Measurements from ENCODE around the gene TMEM213. TPM values are rescaled to one million over a fixed set of nuclear protein-coding genes. Genes with fewer than 3 reads are reported as not detected.
"Not testable (repeated sequence)": the region's sequence is repeated elsewhere in the genome, so short reads cannot be mapped to it uniquely, and the experiment has no call there.

TMEM213 gene
- total and polyA plus RNA-seq, 5 experiments from 2014 or later, result not detected

DNA sequence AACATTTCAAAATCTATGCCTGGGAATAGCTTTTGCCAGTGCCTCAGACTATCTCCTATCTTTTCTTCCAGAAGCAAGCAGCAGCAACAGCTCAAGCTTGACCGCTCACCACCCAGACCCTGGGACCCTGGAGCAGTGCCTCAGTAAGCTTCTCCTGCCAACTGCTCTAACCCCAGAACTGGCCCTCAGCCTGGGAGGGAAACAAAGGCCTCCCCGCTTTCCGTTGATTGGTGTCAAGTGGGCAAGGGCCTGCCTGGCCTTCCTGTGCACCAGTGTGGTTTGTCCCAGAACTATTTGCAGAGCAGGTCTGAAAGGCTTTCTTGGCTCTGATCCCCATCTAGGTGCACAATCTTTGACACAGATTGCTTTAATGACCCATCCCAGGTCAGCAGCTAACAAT, 3.5 kb downstream of the TMEM213 start:
- Mint-ChIP-seq H3K9me3 (peaks cover 0 to 6% (median 0%) of the 10 kb centered on the region in 9 donors), H3K4me1 (peaks cover 7 to 13% (median 10%) of the 10 kb centered on the region in 4 donors), H3K27ac (no peak overlapping the region), H3K27me3 (peaks cover 0 to 3% (median 0%) of the 10 kb centered on the region in 5 donors), H3K4me3 (no peak overlapping the region), H3K36me3 (no peaks in the 10 kb centered on the region)
- no peak for DNase-seq
- ATAC-seq, result no peak
- POLR2A ChIA-PET, result no interaction called here

DNA sequence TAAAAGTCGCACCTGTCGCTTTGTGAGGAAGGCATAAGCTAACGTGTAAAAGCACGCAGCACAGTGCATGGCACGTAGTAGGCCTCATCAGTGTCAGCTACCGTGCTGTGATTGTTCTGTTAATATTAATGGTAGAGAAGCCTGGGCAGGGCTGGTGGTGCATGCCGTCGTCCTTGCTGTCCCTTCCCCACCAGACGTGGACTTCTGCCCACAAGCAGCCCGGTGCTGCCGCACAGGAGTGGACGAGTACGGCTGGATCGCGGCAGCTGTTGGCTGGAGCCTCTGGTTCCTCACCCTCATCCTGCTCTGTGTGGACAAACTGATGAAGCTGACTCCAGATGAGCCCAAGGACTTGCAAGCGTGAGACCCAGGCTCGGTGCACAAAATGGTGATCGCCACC, 4.9 kb downstream of the TMEM213 start:
- H3K27ac Mint-ChIP-seq, result peak overlapping the region in 1 of 10 donors; percentile 80
- H3K27me3 Mint-ChIP-seq, result peaks cover 0 to 3% (median 0%) of the 10 kb centered on the region in 5 donors
- POLR2A ChIA-PET, result no interaction called here
- peaks cover 0 to 4% (median 0%) of the 10 kb centered on the region in 3 donors for H3K36me3 Mint-ChIP-seq
- no peak overlapping the region for H3K4me3 Mint-ChIP-seq
- ATAC-seq, result no peak
- H3K4me1 Mint-ChIP-seq, result peaks cover 4 to 7% (median 6%) of the 10 kb centered on the region in 4 donors
- peaks cover 0 to 4% (median 0%) of the 10 kb centered on the region in 9 donors for H3K9me3 Mint-ChIP-seq
- no peak for DNase-seq

DNA sequence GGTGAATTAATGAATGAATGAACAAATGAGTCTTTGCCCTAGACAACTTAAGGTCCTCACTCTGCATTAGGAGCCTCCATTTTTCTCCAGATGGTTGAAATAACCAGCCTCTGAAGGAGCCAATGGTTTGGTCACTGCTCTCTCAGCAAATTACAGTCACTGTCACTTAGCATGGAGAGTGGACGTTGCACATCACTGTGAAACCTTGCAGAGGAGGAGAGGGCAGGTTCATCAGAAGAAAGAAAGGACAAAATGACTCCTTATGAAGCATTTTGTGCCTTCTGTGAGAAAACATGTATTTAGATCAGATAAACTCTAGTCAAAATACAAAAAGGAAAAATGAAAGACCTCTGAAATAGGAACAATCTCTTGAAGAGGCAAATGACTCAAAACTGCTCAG, 6.8 kb downstream of the TMEM213 start:
- H3K9me3 Mint-ChIP-seq, result peaks cover 0 to 8% (median 0%) of the 10 kb centered on the region in 9 donors
- no peak overlapping the region for H3K4me3 Mint-ChIP-seq
- H3K27ac Mint-ChIP-seq, result peak overlapping the region in 1 of 10 donors; percentile 19
- no peaks in the 10 kb centered on the region for H3K27me3 Mint-ChIP-seq
- no peaks in the 10 kb centered on the region for H3K4me1 Mint-ChIP-seq
- ATAC-seq (no peak), DNase-seq (no peak)
- peaks cover 0 to 10% (median 4%) of the 10 kb centered on the region in 3 donors for H3K36me3 Mint-ChIP-seq
- POLR2A ChIA-PET, result no interaction called here

DNA sequence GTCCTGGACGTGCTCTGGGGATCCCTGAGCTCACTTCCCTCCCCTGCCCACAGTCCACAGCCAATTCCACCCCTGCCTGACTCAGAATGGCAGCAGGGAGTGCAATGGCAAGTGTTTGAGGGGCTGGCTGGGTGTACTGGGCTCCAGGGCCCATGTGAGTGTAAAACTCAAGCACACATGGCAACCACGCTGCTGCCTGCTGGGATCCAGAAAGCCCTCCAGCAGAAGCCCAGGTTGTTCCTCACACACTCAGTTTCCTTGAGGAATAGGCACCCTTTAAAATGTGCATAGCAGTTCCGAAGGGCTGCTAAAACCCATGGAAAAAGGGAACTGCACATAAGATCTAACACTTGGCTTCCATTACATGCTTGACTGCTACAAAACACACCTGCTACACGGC, 11.6 kb downstream of the TMEM213 start:
- ATAC-seq (no peak), DNase-seq (no peak)
- POLR2A ChIA-PET, result no interaction called here
- Mint-ChIP-seq H3K27ac (peak overlapping the region in 1 of 10 donors; percentile 38), H3K27me3 (no peaks in the 10 kb centered on the region), H3K9me3 (peaks cover 0 to 8% (median 0%) of the 10 kb centered on the region in 9 donors), H3K36me3 (peaks cover 0 to 10% (median 4%) of the 10 kb centered on the region in 3 donors), H3K4me3 (no peak overlapping the region), H3K4me1 (no peaks in the 10 kb centered on the region)

DNA sequence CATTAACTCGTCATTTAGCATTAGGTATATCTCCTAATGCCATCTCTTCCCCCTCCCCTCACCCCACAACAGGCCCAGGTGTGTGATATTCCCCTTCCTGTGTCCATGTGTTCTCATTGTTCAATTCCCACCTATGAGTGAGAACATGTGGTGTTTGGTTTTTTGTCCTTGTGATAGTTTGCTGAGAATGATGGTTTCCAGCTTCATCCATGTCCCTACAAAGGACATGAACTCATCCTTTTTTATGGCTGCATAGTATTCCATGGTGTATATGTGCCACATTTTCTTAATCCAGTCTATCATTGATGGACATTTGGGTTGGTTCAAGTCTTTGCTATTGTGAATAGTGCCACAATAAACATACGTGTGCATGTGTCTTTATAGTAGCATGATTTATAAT, 13.5 kb downstream of the TMEM213 start:
- H3K9me3 Mint-ChIP-seq, H3K4me3 Mint-ChIP-seq, H3K27me3 Mint-ChIP-seq, DNase-seq, POLR2A ChIA-PET, H3K27ac Mint-ChIP-seq, ATAC-seq, H3K4me1 Mint-ChIP-seq: not testable (repeated sequence)
- H3K36me3 Mint-ChIP-seq, result peaks cover 0 to 10% (median 4%) of the 10 kb centered on the region in 3 donors

DNA sequence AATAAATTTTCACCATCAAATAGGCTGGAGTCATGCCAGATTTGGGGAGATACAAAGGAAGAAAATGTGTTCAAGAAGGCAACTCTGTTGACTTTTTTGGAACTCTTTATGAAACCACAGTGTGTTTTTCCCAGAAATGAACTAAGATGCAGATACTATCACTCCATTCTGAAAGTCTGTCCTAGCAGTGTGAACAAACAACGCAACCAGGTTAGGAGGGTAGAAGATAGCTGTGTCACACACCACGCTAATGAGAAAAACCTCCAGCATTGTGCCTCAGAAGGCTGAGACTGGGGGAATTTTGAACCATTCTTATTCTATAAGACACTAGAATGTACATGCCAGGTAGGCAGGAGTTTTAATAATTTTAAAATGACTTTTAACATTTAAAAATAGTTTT, 16.2 kb downstream of the TMEM213 start:
- H3K9me3 Mint-ChIP-seq, result peaks cover 0 to 6% (median 0%) of the 10 kb centered on the region in 9 donors
- H3K36me3 Mint-ChIP-seq, result no peaks in the 10 kb centered on the region
- no peaks in the 10 kb centered on the region for H3K4me1 Mint-ChIP-seq
- H3K27ac Mint-ChIP-seq, result no peak overlapping the region
- H3K27me3 Mint-ChIP-seq, result no peaks in the 10 kb centered on the region
- no peak overlapping the region for H3K4me3 Mint-ChIP-seq
- DNase-seq (no peak), ATAC-seq (no peak)
- POLR2A ChIA-PET, result no interaction called here

DNA sequence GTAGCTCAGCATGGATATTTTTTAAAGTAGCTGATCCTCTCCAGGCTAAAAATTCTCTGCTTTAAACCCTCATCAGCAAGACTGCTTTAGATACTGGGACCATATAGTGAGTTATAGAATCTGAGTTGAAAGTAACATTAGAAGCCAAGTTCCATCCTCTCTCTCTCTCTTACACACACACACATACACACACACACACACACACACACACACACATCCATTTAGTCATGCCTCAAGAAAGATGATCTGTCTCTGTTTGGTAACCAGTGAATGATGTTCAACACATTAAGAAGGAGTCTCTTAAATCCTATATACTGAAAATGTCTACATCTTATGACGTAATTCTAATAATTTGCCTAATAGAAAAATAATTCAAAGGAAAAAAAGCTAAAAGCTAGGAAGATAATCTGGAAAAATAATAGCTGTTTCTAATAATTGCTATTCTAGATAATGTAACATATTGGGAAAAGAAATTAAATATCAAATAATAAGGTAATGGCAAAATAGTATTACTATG, 17.1 kb downstream of the TMEM213 start:
- Mint-ChIP-seq H3K27ac (no peak overlapping the region), H3K4me3 (no peak overlapping the region), H3K36me3 (no peaks in the 10 kb centered on the region), H3K9me3 (peaks cover 0 to 12% (median 0%) of the 10 kb centered on the region in 9 donors), H3K4me1 (no peaks in the 10 kb centered on the region), H3K27me3 (no peaks in the 10 kb centered on the region)
- DNase-seq (no peak), ATAC-seq (no peak)
- POLR2A ChIA-PET, result no interaction called here

DNA sequence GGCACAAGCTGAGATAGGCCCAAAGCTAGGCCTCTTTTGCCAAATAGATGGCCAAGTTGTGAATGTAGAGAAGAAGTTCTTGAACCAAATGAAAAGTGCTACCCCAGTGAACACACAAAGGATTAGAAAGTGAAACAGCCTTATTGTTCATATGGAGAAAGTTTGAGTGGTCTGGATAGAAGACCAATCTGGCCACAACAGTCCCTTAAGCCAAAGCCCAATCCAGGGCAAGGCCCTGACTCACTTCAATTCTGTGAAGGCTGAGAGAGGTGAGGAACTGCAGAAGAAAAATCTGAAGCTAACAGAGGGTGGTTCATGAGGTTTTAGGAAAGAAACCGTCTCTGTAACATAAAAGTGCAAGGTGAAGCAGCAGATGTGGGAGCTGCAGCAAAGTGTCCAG, 18.9 kb downstream of the TMEM213 start:
- no peak overlapping the region for H3K27ac Mint-ChIP-seq
- ATAC-seq (no peak), DNase-seq (no peak)
- H3K36me3 Mint-ChIP-seq, result no peaks in the 10 kb centered on the region
- peaks cover 0 to 12% (median 0%) of the 10 kb centered on the region in 9 donors for H3K9me3 Mint-ChIP-seq
- POLR2A ChIA-PET, result no interaction called here
- H3K27me3 Mint-ChIP-seq, result no peaks in the 10 kb centered on the region
- no peak overlapping the region for H3K4me3 Mint-ChIP-seq
- no peaks in the 10 kb centered on the region for H3K4me1 Mint-ChIP-seq

DNA sequence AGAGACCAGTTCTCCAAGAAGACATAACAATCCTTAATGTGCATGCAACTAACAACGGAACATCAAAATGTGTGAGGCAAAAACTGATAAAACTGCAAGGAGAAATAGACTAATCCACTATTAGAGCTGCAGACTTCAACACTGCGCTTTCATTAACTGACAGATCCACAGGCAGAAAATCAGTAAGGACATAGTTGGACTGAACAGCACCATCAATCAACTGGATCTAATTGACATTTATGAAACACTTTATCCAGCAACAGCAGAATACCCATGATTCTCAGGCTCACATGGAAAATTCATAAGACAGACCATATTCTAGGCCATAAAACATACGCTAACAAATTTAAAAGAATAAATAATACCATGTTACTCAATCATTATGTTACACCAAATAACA, 21.8 kb downstream of the TMEM213 start:
- Mint-ChIP-seq H3K9me3 (peaks cover 0 to 12% (median 0%) of the 10 kb centered on the region in 9 donors), H3K4me1 (no peaks in the 10 kb centered on the region), H3K36me3 (no peaks in the 10 kb centered on the region), H3K4me3 (no peak overlapping the region), H3K27ac (no peak overlapping the region), H3K27me3 (no peaks in the 10 kb centered on the region)
- POLR2A ChIA-PET, result no interaction called here
- DNase-seq (no peak), ATAC-seq (no peak)

DNA sequence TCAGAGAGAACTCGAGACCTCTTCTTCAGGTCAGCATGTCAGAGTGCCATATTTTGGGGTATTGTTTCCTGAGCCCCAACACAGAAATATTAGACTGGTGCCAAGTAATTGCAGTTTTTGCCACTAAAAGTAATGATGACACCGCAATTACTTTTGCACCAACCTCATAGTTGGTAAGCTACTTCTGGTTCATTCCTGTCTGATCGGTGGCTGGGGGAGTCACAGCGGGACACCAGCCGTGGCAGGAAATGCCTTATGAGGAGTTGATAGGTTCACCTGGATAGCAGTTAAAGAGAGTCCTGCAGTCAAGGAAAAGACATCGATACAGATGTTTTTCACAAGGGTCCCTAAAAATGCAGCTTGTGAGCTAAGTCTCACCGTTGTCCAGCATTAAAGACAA, 24.1 kb downstream of the TMEM213 start:
- no peak overlapping the region for H3K27ac Mint-ChIP-seq
- no peak for ATAC-seq
- POLR2A ChIA-PET, result interaction anchor here (0.5 kb wide), 1 partner anchor 780 kb away, joined by 5 read pairs; no protein-coding TSS in a partner anchor

DNA sequence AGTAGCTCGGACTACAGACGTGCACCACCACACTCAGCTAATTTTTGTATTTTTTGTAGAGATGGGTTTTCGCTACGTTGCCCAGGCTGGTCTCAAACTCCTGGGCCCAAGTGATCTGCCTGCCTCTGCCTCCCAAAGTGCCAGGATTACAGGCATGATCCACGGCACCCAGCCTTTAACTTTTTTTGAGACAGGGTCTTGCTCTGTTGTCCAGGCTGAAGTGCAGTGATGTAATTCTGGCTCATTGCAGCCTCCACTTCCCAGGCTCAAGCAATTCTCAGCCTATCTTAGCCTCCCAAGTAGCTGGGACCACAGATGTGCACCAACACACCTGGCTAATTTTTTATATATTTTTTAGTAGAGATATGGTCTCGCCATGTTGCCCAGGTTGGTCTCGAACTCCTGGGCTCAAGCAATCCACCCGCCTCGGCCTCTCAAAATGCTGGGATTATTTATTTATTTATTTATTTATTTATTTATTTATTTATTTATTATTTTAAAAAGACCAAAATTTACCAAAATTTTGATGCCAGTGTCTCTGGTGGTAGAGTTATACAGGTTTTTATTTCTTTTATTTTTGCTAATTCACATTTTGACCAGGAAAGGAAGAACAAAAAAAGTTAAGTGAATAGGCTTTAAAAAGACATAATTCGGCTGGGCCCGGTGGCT, 25.2 kb downstream of the TMEM213 start:
- ATAC-seq (no peak), DNase-seq (no peak)
- H3K9me3 Mint-ChIP-seq, result peaks cover 0 to 12% (median 2%) of the 10 kb centered on the region in 9 donors
- H3K27ac Mint-ChIP-seq, result no peak overlapping the region
- H3K4me3 Mint-ChIP-seq, result no peak overlapping the region
- H3K4me1 Mint-ChIP-seq, result peaks cover 0 to 6% (median 1%) of the 10 kb centered on the region in 4 donors
- POLR2A ChIA-PET, result no interaction called here
- H3K27me3 Mint-ChIP-seq, result peaks cover 0 to 7% (median 0%) of the 10 kb centered on the region in 5 donors
- H3K36me3 Mint-ChIP-seq, result peaks cover 0 to 5% (median 0%) of the 10 kb centered on the region in 3 donors

More for the DNA sequence above, 24.1 kb downstream of the TMEM213 start:
- DNase-seq, result no peak
- Mint-ChIP-seq H3K9me3 (peaks cover 0 to 12% (median 2%) of the 10 kb centered on the region in 9 donors), H3K4me3 (no peak overlapping the region), H3K27me3 (peaks cover 0 to 7% (median 0%) of the 10 kb centered on the region in 5 donors), H3K36me3 (peaks cover 0 to 5% (median 0%) of the 10 kb centered on the region in 3 donors), H3K4me1 (peaks cover 0 to 6% (median 1%) of the 10 kb centered on the region in 4 donors)

DNA sequence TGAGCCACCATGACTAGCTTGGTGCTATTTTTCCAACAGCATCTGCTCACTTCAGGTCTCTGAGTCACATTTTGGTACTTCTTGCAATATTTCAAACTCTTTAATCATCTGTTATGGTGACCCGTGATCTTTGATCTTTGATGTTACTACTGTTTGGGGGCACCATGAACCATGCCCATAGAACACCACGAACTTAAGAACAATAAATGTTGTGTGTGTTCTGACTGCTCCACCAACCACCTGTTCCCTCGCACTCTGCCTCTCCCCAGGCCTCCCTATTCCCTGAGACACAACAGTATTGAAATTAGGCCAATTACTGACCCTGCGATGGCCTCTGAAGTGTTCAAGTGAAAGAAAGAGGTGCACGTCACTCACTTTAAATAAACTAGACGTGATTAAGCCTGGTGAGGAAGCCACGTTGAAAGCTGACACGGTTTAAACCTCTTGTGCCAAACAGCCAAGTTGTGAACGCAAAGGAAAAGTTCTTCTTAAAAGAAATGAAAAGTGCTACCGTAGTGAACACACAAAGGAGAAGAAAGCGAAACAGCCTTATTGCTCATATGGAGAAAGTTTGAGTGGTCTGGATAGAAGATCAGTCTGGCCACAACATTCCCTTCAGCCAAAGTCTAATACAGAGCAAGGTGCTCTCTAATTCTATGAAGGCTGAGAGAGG, 27.4 kb downstream of the TMEM213 start:
- ATAC-seq (no peak), DNase-seq (no peak)
- POLR2A ChIA-PET, result no interaction called here
- Mint-ChIP-seq H3K36me3 (peaks cover 0 to 5% (median 0%) of the 10 kb centered on the region in 3 donors), H3K27ac (no peak overlapping the region), H3K27me3 (peaks cover 0 to 7% (median 0%) of the 10 kb centered on the region in 5 donors), H3K4me1 (peaks cover 0 to 6% (median 1%) of the 10 kb centered on the region in 4 donors), H3K4me3 (no peak overlapping the region), H3K9me3 (peaks cover 0 to 5% (median 0%) of the 10 kb centered on the region in 9 donors)

DNA sequence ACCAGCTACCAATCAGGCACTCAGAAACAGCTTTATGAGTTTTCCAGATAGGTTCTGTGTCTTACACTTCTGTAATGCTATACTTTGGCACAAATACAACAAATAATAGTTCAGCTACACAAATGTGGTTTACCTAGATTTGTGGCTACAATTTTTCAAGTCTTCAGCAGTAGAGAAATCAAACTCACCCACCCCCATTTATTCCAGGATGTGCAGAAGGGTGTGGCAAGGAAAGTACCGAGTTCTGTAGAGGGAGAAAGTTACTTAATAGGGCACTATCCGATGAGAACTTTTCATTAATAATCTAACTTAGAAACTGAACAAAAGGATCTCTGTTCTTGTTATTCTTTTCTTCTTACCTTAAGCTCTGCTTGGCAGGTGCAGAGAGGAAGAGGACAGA, 30.5 kb downstream of the TMEM213 start:
- peaks cover 0 to 5% (median 0%) of the 10 kb centered on the region in 3 donors for H3K36me3 Mint-ChIP-seq
- no peak overlapping the region for H3K4me3 Mint-ChIP-seq
- peaks cover 0 to 6% (median 1%) of the 10 kb centered on the region in 4 donors for H3K4me1 Mint-ChIP-seq
- H3K9me3 Mint-ChIP-seq, result peaks cover 0 to 5% (median 0%) of the 10 kb centered on the region in 9 donors
- ATAC-seq (no peak), DNase-seq (no peak)
- POLR2A ChIA-PET, result no interaction called here
- H3K27me3 Mint-ChIP-seq, result peaks cover 0 to 7% (median 0%) of the 10 kb centered on the region in 5 donors
- no peak overlapping the region for H3K27ac Mint-ChIP-seq

All from naive thymus-derived CD8-positive, alpha-beta T cell (primary cell).